Hypothalamus (tissue), 51 donors: ENCODE results near the gene CRKL.
A peak's percentile ranks its signal among the peaks of the same experiment; 100 is the strongest.
"Not testable (repeated sequence)": the region's sequence is repeated elsewhere in the genome, so short reads cannot be mapped to it uniquely, and the experiment has no call there.

Source experiments
- DNase-seq, 51 donors: peaks; one replicate each; lab custom pipeline; 2025; lab: John Stamatoyannopoulos, UW

The CRKL gene

GRCh38 chr22:20965104-20965887 lies 48.1 kb downstream of the CRKL start:
- peak in 1 of 51 donors; percentile 14 for DNase-seq

GRCh38 chr22:20965888-20966855 lies 49.0 kb downstream of the CRKL start:
- no peak for DNase-seq

GRCh38 chr22:20966883-20967696 lies 49.9 kb downstream of the CRKL start, which contains the start of gene AIFM3:
AIFM3 (plus strand) TSS chr22:20967255; CDS start chr22:20967945, 690 bp downstream.
- DNase-seq, result peak in 27 of 51 donors; percentile 15 to 69 (median 50)

- DNase-seq, result peak in 5 of 51 donors; percentile 20 to 30 (median 24)
These were observed 50.5 kb downstream of the CRKL start for GRCh38 chr22:20967697-20968211.

GRCh38 chr22:20968281-20968977 lies 51.2 kb downstream of the CRKL start:
- DNase-seq, result no peak

GRCh38 chr22:20970939-20971657 lies 53.9 kb downstream of the CRKL start:
- DNase-seq, result no peak

GRCh38 chr22:20972014-20972694 lies 54.9 kb downstream of the CRKL start:
- not testable (repeated sequence) for DNase-seq

- no peak for DNase-seq
These were observed 55.8 kb downstream of the CRKL start for GRCh38 chr22:20972933-20973577.

GRCh38 chr22:20973634-20974286 lies 56.6 kb downstream of the CRKL start:
- DNase-seq, result no peak

- no peak for DNase-seq
These were observed 57.2 kb downstream of the CRKL start for GRCh38 chr22:20974336-20974955.

GRCh38 chr22:20975541-20976290 lies 58.5 kb downstream of the CRKL start:
- DNase-seq, result no peak

- DNase-seq, result no peak
These were observed 59.2 kb downstream of the CRKL start for GRCh38 chr22:20976291-20976877.

- no peak for DNase-seq
These were observed 59.8 kb downstream of the CRKL start for GRCh38 chr22:20977019-20977418.

- DNase-seq, result no peak
These were observed 60.4 kb downstream of the CRKL start for GRCh38 chr22:20977516-20978170.

- DNase-seq, result no peak
These were observed 61.2 kb downstream of the CRKL start for GRCh38 chr22:20978419-20978818.
